ENCODE data around the gene BACH2. TPM values are rescaled to one million over a fixed set of nuclear protein-coding genes. Genes with fewer than 3 reads are reported as not detected.

The BACH2 gene
- total and polyA plus RNA-seq, 2 of the 4 experiments (the other 2 are of a cell fraction), result 1.3 to 1.4 TPM

- H3K56ac ChIP-seq (ENCODE audit: extremely low read depth, insufficient read depth, low read length), result no peak overlapping the region
- H3K14ac ChIP-seq (replicated peaks; ENCODE audit: low read depth, low read length), result no peak overlapping the region
- no peak overlapping the region for H2AK5ac ChIP-seq (ENCODE audit: low read depth, low read length)
- no peaks in the 10 kb centered on the region for H4K20me1 ChIP-seq (ENCODE audit: insufficient read depth, low read length)
- dilution Hi-C loops (cut with HindIII; ENCODE audit: low sequenced_read_pairs, unreplicated experiment) (no loop called here), in situ Hi-C loops (cut with MboI; ENCODE audit: low sequenced_read_pairs) (no loop called here), intact Hi-C loops (cut with micrococcal nuclease) (no loop called here)
- no peak overlapping the region for H3K4me3 ChIP-seq (ENCODE audit: insufficient read depth, low read depth, low read length)
- no peak overlapping the region for H3K4ac ChIP-seq (ENCODE audit: low read depth, low read length)
- WGBS, 2 experiments (ENCODE audit: extremely low coverage in 2 of 2, insufficient read length in 1 of 2), result no CpG with 5 or more reads among the region's 2 CpGs
- TF ChIP-seq USF2 (IDR thresholded peaks at IDR 0.05; ENCODE audit: low read depth, low read length) (no peak), RFX5 (IDR thresholded peaks at IDR 0.05; ENCODE audit: low read depth, low read length) (no peak), MAZ (IDR thresholded peaks at IDR 0.05; ENCODE audit: borderline replicate concordance, low read depth, low read length) (no peak), CTCF (conservative IDR thresholded peaks at IDR 0.05; ENCODE audit: low read depth, low read length) (no peak), FOS (IDR thresholded peaks at IDR 0.05; ENCODE audit: low read depth, low read length) (no peak), MAFK (IDR thresholded peaks at IDR 0.05; ENCODE audit: low read depth, low read length) (no peak), CHD1 (IDR thresholded peaks at IDR 0.05; ENCODE audit: low read depth, low read length) (no peak), NFE2L2 (IDR thresholded peaks at IDR 0.05; ENCODE audit: low read depth, low read length) (no peak), CEBPB (IDR thresholded peaks at IDR 0.05; ENCODE audit: low read depth, low read length) (no peak), BHLHE40 (IDR thresholded peaks at IDR 0.05; ENCODE audit: low read depth, low read length) (no peak), RAD21 (IDR thresholded peaks at IDR 0.05; ENCODE audit: low read length) (no peak), POLR2A (IDR thresholded peaks at IDR 0.05; ENCODE audit: low read depth, low read length) (no peak), MXI1 (IDR thresholded peaks at IDR 0.05; ENCODE audit: borderline replicate concordance, low read depth, low read length) (no peak), ELK1 (IDR thresholded peaks at IDR 0.05; ENCODE audit: borderline replicate concordance, low read depth, low read length) (no peak), RCOR1 (IDR thresholded peaks at IDR 0.05; ENCODE audit: insufficient replicate concordance, low read length) (no peak), SMC3 (IDR thresholded peaks at IDR 0.05; ENCODE audit: low read depth, low read length) (no peak)
- H4K8ac ChIP-seq (ENCODE audit: low read depth in 2 of 2, low read length in 2 of 2), result no peak overlapping the region
- no TSS peak for BruUV-seq (replicated peaks)
- no peak overlapping the region for H2AFZ ChIP-seq (replicated peaks; ENCODE audit: low read length, poor library complexity)
- no peaks in the 10 kb centered on the region for H3K36me3 ChIP-seq (ENCODE audit: control insufficient read depth, insufficient read depth, low read length)
- no peak overlapping the region for H2BK20ac ChIP-seq (ENCODE audit: low read depth, low read length)
- H3K18ac ChIP-seq (ENCODE audit: low read depth, low read length), result no peak overlapping the region
- POLR2A ChIA-PET (ENCODE audit: unreplicated experiment), result no interaction called here
- no peak overlapping the region for H2BK120ac ChIP-seq (ENCODE audit: low read depth, low read length)
- H2BK5ac ChIP-seq (ENCODE audit: low read depth, low read length, poor library complexity, severe bottlenecking), result no peak overlapping the region
- CTCF ChIA-PET, result no interaction called here
- no peak for ATAC-seq (ENCODE audit: low read depth)
- H2AK9ac ChIP-seq (replicated peaks; ENCODE audit: low read depth, low read length, poor library complexity), result no peak overlapping the region
- H2BK15ac ChIP-seq (ENCODE audit: low read depth, low read length), result no peak overlapping the region
- no peak overlapping the region for H3K27ac ChIP-seq (ENCODE audit: insufficient read depth, low read length)
- no peak overlapping the region for H3K9ac ChIP-seq (ENCODE audit: low read depth, low read length)
- no peaks in the 10 kb centered on the region; the same call in 1 of the 2 replicates for H3K9me1 ChIP-seq (ENCODE audit: insufficient read depth, low read length)
- H4K5ac ChIP-seq (ENCODE audit: low read depth, low read length), result no peak overlapping the region
- no peaks in the 10 kb centered on the region; the same call in 1 of the 2 replicates for H3K4me1 ChIP-seq (ENCODE audit: control insufficient read depth, insufficient read depth, low read length)
- DNase-seq, result peak; percentile 61
- H3K27me3 ChIP-seq (ENCODE audit: control insufficient read depth, insufficient read depth, low read length), result no peaks in the 10 kb centered on the region
- no peak overlapping the region for H3K23ac ChIP-seq (ENCODE audit: low read depth, low read length)
- H4K91ac ChIP-seq (ENCODE audit: insufficient read depth, low read depth, low read length), result no peak overlapping the region
- H3K4me2 ChIP-seq (ENCODE audit: low read depth, low read length), result no peak overlapping the region
- H3K79me1 ChIP-seq (ENCODE audit: low read depth in 1 of 2, low read length in 2 of 2), result no peaks in the 10 kb centered on the region
- H3K9me3 ChIP-seq (ENCODE audit: control insufficient read depth, insufficient read depth, low read length), result no peaks in the 10 kb centered on the region
Observed at GRCh38 chr6:90253631-90254030, 43.0 kb downstream of the BACH2 start.
